Mucosa of rectum (tissue), 2 donors: ENCODE data around the gene FAU.
A peak's percentile ranks its signal among the peaks of the same experiment; 100 is the strongest.

Experiments
- H3K27ac ChIP-seq, 2 donors: one replicate each; pipeline ENCODE4 v1.7.0; 2013; ENCODE audit warnings: inconsistent platforms in 2 of 2, low read depth in 2 of 2, low read length in 2 of 2
- H3K27me3 ChIP-seq, 2 donors: one replicate each; pipeline ENCODE4 v1.7.0; 2013; ENCODE audit warnings: low read length in 2 of 2; ENCODE audit not compliant: control insufficient read depth in 2 of 2, insufficient read depth in 2 of 2
- H3K36me3 ChIP-seq, 2 donors: one replicate each; pipeline ENCODE4 v1.7.0; 2013; ENCODE audit warnings: low read length in 2 of 2; ENCODE audit not compliant: control insufficient read depth in 2 of 2, insufficient read depth in 2 of 2
- H3K4me1 ChIP-seq, 2 donors: one replicate each; pipeline ENCODE4 v1.7.0; 2013; ENCODE audit warnings: low read length in 2 of 2, mild to moderate bottlenecking in 1 of 2; ENCODE audit not compliant: control insufficient read depth in 2 of 2, insufficient read depth in 2 of 2
- H3K4me3 ChIP-seq, 2 donors: one replicate each; pipeline ENCODE4 v1.7.0; 2013; ENCODE audit warnings: low read length in 2 of 2
- H3K9ac ChIP-seq, 2 donors: one replicate each; pipeline ENCODE4 v1.7.0; 2013; ENCODE audit warnings: low read length in 2 of 2, low read depth in 1 of 2, mild to moderate bottlenecking in 1 of 2
- H3K9me3 ChIP-seq, 2 donors: one replicate each; pipeline ENCODE4 v1.7.0; 2013; ENCODE audit warnings: low read length in 2 of 2; ENCODE audit not compliant: control insufficient read depth in 2 of 2
- donor health status: healthy.
- donor health status: Normal muscosa, but diverticular disease.

FAU gene

GRCh38 chr11:65107751-65108468 lies 14.0 kb downstream of the FAU start:
- Histone ChIP-seq H3K4me1 (peaks cover 16 to 17% of the 10 kb centered on the region in 2 donors), H3K36me3 (peaks cover 23 to 25% of the 10 kb centered on the region in 2 donors)

DNA sequence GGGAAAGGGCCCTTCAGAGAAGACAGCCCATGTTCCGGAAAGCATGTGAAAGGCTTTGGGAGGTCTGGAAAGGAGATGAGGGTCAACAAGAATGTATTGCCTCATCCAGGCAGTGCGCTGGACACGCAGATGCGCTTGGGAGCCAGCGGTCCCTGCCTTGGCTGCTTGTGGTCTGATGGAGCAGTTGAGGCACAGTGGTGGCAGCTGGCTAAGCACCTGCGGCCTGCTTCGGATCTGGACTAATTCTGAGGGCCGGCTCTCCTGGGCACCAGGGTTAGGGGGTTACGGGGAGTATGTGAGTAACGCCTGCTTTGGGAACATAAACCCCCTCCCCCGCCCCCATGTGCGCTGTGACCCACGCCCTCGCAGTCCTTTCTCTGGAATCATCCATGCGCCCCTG lies 14.9 kb downstream of the FAU start:
- peaks cover 10 to 11% of the 10 kb centered on the region in 2 donors for H3K4me1 ChIP-seq
- no peak overlapping the region for H3K4me3 ChIP-seq
- peaks cover 23 to 31% of the 10 kb centered on the region in 2 donors for H3K36me3 ChIP-seq
- H3K27ac ChIP-seq = no peak overlapping the region
- H3K9ac ChIP-seq = no peak overlapping the region
- H3K27me3 ChIP-seq = no peaks in the 10 kb centered on the region
- H3K9me3 ChIP-seq = no peaks in the 10 kb centered on the region

More at GRCh38 chr11:65107751-65108468, 14.0 kb downstream of the FAU start:
- Histone ChIP-seq H3K4me3 (no peak overlapping the region), H3K27ac (no peak overlapping the region), H3K9ac (no peak overlapping the region), H3K9me3 (no peaks in the 10 kb centered on the region), H3K27me3 (no peaks in the 10 kb centered on the region)

DNA sequence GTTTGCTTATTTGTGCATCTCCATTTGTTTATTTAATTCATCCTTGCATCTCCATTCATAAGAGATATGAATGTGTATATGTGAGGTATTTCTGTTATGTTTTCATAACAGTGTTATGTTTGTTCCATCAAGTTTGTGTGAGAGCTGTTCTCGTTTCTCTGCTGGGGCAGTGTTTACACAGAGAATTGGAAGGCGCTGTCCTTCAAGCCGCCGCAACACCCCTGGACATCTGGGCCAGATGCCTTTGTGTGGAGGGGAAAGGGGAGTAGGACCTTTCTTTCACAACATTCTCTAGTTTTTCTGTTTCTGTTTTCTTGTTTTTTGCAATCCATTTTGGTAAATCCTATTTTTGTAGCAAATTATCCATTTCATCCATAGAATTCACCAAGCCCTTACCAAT lies 17.3 kb downstream of the FAU start:
- no peaks in the 10 kb centered on the region for H3K9me3 ChIP-seq
- H3K36me3 ChIP-seq = peaks cover 18 to 28% of the 10 kb centered on the region in 2 donors
- H3K27ac ChIP-seq = no peak overlapping the region
- no peaks in the 10 kb centered on the region for H3K27me3 ChIP-seq
- no peaks in the 10 kb centered on the region for H3K4me1 ChIP-seq
- no peak overlapping the region for H3K9ac ChIP-seq
- no peak overlapping the region for H3K4me3 ChIP-seq

DNA sequence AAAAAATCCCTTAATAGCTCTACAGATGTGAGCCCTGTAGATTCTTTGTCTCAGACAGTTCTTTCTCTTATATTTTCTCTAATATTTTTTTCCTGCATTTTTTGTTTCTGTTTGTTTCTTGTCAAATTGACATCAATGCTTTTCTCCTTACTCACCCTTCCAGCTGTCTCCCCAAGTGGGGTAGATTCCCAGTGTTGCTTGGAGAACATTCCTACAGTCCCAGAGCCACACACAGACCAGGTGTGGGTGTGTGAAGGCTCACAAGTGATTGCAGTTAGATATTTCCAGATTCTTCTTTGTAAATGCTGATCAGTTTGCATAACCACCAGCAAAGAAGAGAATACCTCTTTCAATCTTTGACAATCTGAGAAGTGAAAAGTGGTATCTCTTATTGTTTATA lies 18.5 kb downstream of the FAU start:
- no peaks in the 10 kb centered on the region for H3K27me3 ChIP-seq
- no peaks in the 10 kb centered on the region for H3K4me1 ChIP-seq
- H3K4me3 ChIP-seq = no peak overlapping the region
- H3K27ac ChIP-seq = no peak overlapping the region
- no peaks in the 10 kb centered on the region for H3K9me3 ChIP-seq
- H3K9ac ChIP-seq = no peak overlapping the region
- H3K36me3 ChIP-seq = peaks cover 11 to 20% of the 10 kb centered on the region in 2 donors

DNA sequence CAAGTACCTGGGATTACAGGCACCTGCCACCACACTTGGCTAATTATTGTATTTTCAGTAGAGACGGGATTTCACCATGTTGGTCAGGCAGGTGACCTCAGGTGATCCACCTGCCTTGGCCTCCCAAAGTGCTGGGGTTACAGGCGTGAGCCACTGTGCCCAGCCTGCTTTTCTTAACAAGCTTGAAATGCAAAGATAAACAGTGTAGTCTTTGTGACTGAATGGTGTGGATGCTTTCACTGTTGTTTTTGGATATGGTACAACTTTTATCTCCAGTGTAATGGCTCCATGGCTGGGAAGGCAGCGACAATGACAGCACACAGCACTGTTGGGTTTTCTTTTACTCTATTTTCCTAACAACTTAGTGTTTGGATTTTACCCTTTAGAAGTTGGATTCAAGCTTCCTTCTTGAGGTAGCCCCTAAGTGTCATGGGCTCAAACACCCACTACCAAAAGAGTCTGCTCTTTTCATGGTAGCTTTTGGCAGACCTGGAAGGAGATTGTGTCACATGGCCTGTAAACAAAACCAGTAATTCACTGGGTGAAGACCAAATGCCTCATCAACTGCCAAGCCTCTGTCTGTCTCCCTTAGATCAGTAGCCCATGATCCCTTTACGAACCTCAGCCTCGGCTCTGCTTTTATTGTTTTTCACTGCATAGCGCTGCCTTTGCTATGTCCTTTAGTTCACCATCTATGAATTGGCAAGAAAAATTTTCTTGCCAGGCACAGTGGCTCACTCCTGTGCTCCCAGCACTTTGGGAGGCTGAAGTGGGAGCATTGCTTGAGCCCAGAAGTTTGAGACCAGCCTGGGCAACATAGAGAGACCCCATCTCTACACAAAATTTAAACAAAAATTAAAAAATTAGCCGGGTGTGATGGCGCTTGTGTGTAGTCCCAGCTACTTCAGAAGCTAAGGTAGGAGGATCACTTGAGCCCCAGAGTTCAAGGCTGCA lies 19.5 kb downstream of the FAU start:
- no peak overlapping the region for H3K4me3 ChIP-seq
- no peak overlapping the region for H3K9ac ChIP-seq
- no peaks in the 10 kb centered on the region for H3K9me3 ChIP-seq
- H3K4me1 ChIP-seq = peaks cover 0 to under 1% of the 10 kb centered on the region in 2 donors
- no peak overlapping the region for H3K27ac ChIP-seq
- no peaks in the 10 kb centered on the region for H3K27me3 ChIP-seq
- peaks cover 12 to 25% of the 10 kb centered on the region in 2 donors for H3K36me3 ChIP-seq

GRCh38 chr11:65100674-65101350 lies 21.1 kb downstream of the FAU start:
- Histone ChIP-seq H3K27ac (no peak overlapping the region), H3K9ac (no peak overlapping the region), H3K36me3 (peaks cover 8 to 25% of the 10 kb centered on the region in 2 donors), H3K27me3 (no peaks in the 10 kb centered on the region), H3K9me3 (no peaks in the 10 kb centered on the region), H3K4me3 (no peak overlapping the region), H3K4me1 (peaks cover 8% of the 10 kb centered on the region in 2 donors)

DNA sequence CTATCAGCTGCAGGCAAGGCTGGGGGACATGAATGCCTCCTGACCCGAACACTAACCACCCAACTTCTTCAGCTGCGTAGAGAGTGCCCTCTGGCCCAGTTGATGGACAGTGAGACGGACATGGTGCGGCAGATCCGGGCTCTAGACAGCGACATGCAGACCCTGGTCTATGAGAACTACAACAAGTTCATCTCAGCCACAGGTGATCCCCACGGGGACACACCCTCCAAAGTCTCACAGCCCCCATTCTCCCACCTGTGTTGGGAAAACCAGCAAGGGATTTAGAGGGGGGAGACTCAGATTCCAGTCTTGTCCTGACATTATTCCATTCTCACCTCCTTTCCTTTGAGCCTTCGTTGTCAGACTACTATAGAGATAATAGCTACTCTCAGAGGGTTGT lies 25.0 kb downstream of the FAU start:
- Histone ChIP-seq H3K27ac (peak overlapping the region; percentile 89 to 91), H3K9ac (peak overlapping the region; percentile 52 to 82), H3K4me1 (peaks cover 11 to 12% of the 10 kb centered on the region in 2 donors), H3K9me3 (no peaks in the 10 kb centered on the region), H3K36me3 (peaks cover 5 to 13% of the 10 kb centered on the region in 2 donors), H3K4me3 (peak overlapping the region; percentile 85 to 87), H3K27me3 (no peaks in the 10 kb centered on the region)

GRCh38 chr11:65095974-65096806 lies 25.7 kb downstream of the FAU start, which contains the start of gene VPS51:
Gene VPS51, plus strand, starts transcription at chr11:65096214. Its CDS starts 37 bp downstream, at chr11:65096251.
- Histone ChIP-seq H3K9ac (peak within 1 kb of the TSS; percentile 82 to 88), H3K9me3 (no peaks in the 10 kb centered on the region)

GRCh38 chr11:65095427-65095826 lies 26.5 kb downstream of the FAU start:
- peak overlapping the region in 1 of 2 donors; percentile 88 for H3K9ac ChIP-seq
- no peaks in the 10 kb centered on the region for H3K9me3 ChIP-seq
- no peaks in the 10 kb centered on the region for H3K27me3 ChIP-seq
- peak overlapping the region; percentile 89 to 91 for H3K27ac ChIP-seq
- H3K4me1 ChIP-seq = peaks cover 11 to 12% of the 10 kb centered on the region in 2 donors
- H3K36me3 ChIP-seq = peaks cover 5 to 13% of the 10 kb centered on the region in 2 donors
- peak overlapping the region; percentile 85 to 87 for H3K4me3 ChIP-seq

More at GRCh38 chr11:65095974-65096806, 25.7 kb downstream of the FAU start, which contains the start of gene VPS51:
- Histone ChIP-seq H3K27ac (peak within 1 kb of the TSS; percentile 89 to 91), H3K4me3 (peak within 1 kb of the TSS; percentile 85 to 87), H3K27me3 (no peaks in the 10 kb centered on the region), H3K4me1 (peaks cover 11 to 12% of the 10 kb centered on the region in 2 donors), H3K36me3 (peaks cover 5 to 13% of the 10 kb centered on the region in 2 donors)
